Erythroblast (primary cell): Measurements from ENCODE around the gene PATL2.

Experiments
- GATA1 ChIP-seq: IDR thresholded peaks from 2 replicates; pipeline ENCODE4 v1.6.1; 2011; ENCODE audit warnings: low read depth, mild to moderate bottlenecking, control low read depth, low read length, moderate library complexity
- POLR2A ChIP-seq: IDR thresholded peaks from 2 replicates; pipeline ENCODE4 v1.6.1; 2011; ENCODE audit warnings: mild to moderate bottlenecking, low read length

- TF ChIP-seq POLR2A (no peak), GATA1 (no peak)
Measured at GRCh38 chr15:44620081-44620480, 91.0 kb downstream of the PATL2 start.
